Transverse colon (tissue), 3 donors: ENCODE results near the gene ABHD16A.

Experiments used
- CTCF ChIP-seq, 5 experiments: fragments of 200-600 bp in 3 of 5; fragments of 450-650 bp in 2 of 5; sonication (generic) in 3 of 5; IDR thresholded peaks; 1 replicate in 2 of 5; 2 replicates in 3 of 5; pipeline ENCODE4 v1.5.1; 2016 to 2017; ENCODE audit warnings: antibody characterized with exemption in 5 of 5, inconsistent platforms in 3 of 5, mild to moderate bottlenecking in 2 of 5, moderate library complexity in 1 of 5
- EP300 ChIP-seq: sonication (generic); formaldehyde crosslinking; IDR thresholded peaks from one replicate; pipeline ENCODE4 v1.6.1; 2017; ENCODE audit warnings: antibody characterized with exemption, low read depth
- POLR2A ChIP-seq: fragments of 450-650 bp; IDR thresholded peaks from one replicate; pipeline ENCODE4 v1.6.1; 2016; ENCODE audit warnings: antibody characterized with exemption, mild to moderate bottlenecking, moderate library complexity

- no peak for TF ChIP-seq CTCF (IDR thresholded peaks at IDR 0.05)
- TF ChIP-seq EP300: no peak
- TF ChIP-seq POLR2A: no peak
These were observed 33.7 kb upstream of the ABHD16A start for GRCh38 chr6:31736768-31737314.
